Smooth muscle cell (in vitro differentiated cells): ENCODE results near the gene CNDP1. TPM values are rescaled to one million over a fixed set of nuclear protein-coding genes. Genes with fewer than 3 reads are reported as not detected.

Source experiments
- DNase-seq: peaks from one replicate; lab custom pipeline; 2025; ENCODE audit not compliant: unreplicated experiment; lab: John Stamatoyannopoulos, UW
- H2AFZ ChIP-seq: fragments of 200-600 bp; sonication (generic); 2 replicates; pipeline ENCODE4 v1.6.0; 2016; ENCODE audit warnings: antibody characterized with exemption, low read depth, mild to moderate bottlenecking
- H3F3A ChIP-seq: fragments of 200-600 bp; sonication (generic); 2 replicates; pipeline ENCODE4 v1.6.0; 2017; ENCODE audit warnings: antibody characterized with exemption, low read depth
- H3K27ac ChIP-seq: fragments of 200-600 bp; sonication (generic); 2 replicates; pipeline ENCODE4 v1.5.1; 2016; ENCODE audit warnings: low read depth, mild to moderate bottlenecking
- H3K27me3 ChIP-seq: fragments of 200-600 bp; sonication (generic); 2 replicates; pipeline ENCODE4 v1.6.1; 2016; ENCODE audit warnings: low read depth, mild to moderate bottlenecking
- H3K36me3 ChIP-seq: fragments of 200-600 bp; sonication (generic); 2 replicates; pipeline ENCODE4 v1.5.1; 2016; ENCODE audit warnings: low read depth
- H3K4me1 ChIP-seq: fragments of 200-600 bp; sonication (generic); 2 replicates; pipeline ENCODE4 v1.5.1; 2016; ENCODE audit warnings: low read depth
- H3K4me2 ChIP-seq: fragments of 200-600 bp; sonication (generic); 2 replicates; pipeline ENCODE4 v1.6.0; 2016; ENCODE audit warnings: mild to moderate bottlenecking
- H3K4me3 ChIP-seq: fragments of 200-600 bp; sonication (generic); 2 replicates; pipeline ENCODE4 v1.5.1; 2016; ENCODE audit warnings: mild to moderate bottlenecking
- H3K79me2 ChIP-seq: fragments of 200-600 bp; sonication (generic); 2 replicates; pipeline ENCODE4 v1.6.0; 2016; ENCODE audit warnings: low read depth, mild to moderate bottlenecking
- H3K9ac ChIP-seq: fragments of 200-600 bp; sonication (generic); 2 replicates; pipeline ENCODE4 v1.6.0; 2016; ENCODE audit warnings: low read depth
- H3K9me3 ChIP-seq: fragments of 200-600 bp; sonication (generic); replicated peaks from 2 replicates; pipeline ENCODE4 v1.5.1; 2016; ENCODE audit warnings: low read depth
- H4K20me1 ChIP-seq: fragments of 200-600 bp; sonication (generic); 2 replicates; pipeline ENCODE4 v1.6.0; 2016; ENCODE audit warnings: low read depth
- WGBS: methylation state at CpG from one replicate; pipeline ENCODE4 v1.1.7; 2016; ENCODE audit warnings: low lambda C conversion rate; 5-methylcytosine and 5-hydroxymethylcytosine counted together
- polyA plus RNA-seq: library from polyadenylated mRNA; unstranded; fragments of >200 nt; fragmentation: Nextera tagmentation; extraction: Ambion mirVana; gene quantifications from 2 replicates; pipeline ENCODE4 v1.2.1, GENCODE V29; 2016
- total RNA-seq: library from RNA; depleted of rRNA; stranded (reverse); fragments of >200 nt; gene quantifications from 2 replicates; pipeline ENCODE4 v1.2.3, GENCODE V29; 2014
- TF ChIP-seq, protein P1 (sequence below): fragments of 200-600 bp; sonication (generic); IDR thresholded peaks from 2 replicates; pipeline ENCODE4 v1.5.1; 2017; ENCODE audit warnings: borderline replicate concordance, mild to moderate bottlenecking, antibody characterized with exemption; ENCODE audit not compliant: insufficient read depth, poor library complexity, severe bottlenecking

Gene CNDP1
- total and polyA plus RNA-seq, 2 experiments from 2014 or later = not detected

DNA sequence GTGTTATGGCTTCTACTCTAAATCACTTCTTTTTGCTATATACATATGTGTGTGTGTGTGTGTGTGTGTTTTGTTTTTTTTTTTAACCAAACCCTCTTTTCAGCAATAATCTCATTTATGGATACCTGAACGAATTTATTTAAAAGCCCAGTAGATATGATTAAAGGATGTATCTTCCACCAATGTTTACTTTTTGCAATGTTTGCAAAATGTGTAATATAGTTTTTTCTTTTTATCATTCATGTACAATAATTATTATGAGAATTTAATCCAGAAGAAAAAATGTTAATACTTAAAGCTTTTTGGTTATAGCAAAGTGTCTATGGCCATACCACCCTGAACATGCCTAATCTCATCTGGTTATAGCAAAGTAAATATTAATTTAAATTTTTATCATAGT is 39.8 kb upstream of the CNDP1 start:
- WGBS = 79% methylated on average over 1 of the region's 1 CpG
- H3K36me3 ChIP-seq = no peaks in the 10 kb centered on the region
- no peak overlapping the region for H3K27ac ChIP-seq
- H3K4me2 ChIP-seq = no peak overlapping the region
- peaks cover under 1% of the 10 kb centered on the region for H4K20me1 ChIP-seq
- peaks cover 11% of the 10 kb centered on the region for H3F3A ChIP-seq
- peaks cover 20% of the 10 kb centered on the region for H3K79me2 ChIP-seq
- H3K4me1 ChIP-seq = no peaks in the 10 kb centered on the region
- no peaks in the 10 kb centered on the region for H3K27me3 ChIP-seq
- no peak overlapping the region for H3K9ac ChIP-seq
- TF ChIP-seq, protein P1, sequence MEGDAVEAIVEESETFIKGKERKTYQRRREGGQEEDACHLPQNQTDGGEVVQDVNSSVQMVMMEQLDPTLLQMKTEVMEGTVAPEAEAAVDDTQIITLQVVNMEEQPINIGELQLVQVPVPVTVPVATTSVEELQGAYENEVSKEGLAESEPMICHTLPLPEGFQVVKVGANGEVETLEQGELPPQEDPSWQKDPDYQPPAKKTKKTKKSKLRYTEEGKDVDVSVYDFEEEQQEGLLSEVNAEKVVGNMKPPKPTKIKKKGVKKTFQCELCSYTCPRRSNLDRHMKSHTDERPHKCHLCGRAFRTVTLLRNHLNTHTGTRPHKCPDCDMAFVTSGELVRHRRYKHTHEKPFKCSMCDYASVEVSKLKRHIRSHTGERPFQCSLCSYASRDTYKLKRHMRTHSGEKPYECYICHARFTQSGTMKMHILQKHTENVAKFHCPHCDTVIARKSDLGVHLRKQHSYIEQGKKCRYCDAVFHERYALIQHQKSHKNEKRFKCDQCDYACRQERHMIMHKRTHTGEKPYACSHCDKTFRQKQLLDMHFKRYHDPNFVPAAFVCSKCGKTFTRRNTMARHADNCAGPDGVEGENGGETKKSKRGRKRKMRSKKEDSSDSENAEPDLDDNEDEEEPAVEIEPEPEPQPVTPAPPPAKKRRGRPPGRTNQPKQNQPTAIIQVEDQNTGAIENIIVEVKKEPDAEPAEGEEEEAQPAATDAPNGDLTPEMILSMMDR = no peak
- no peak overlapping the region for H3K4me3 ChIP-seq
- DNase-seq = no peak
- H2AFZ ChIP-seq = no peak overlapping the region
- no peaks in the 10 kb centered on the region for H3K9me3 ChIP-seq

- DNase-seq = peak; percentile 97
- Histone ChIP-seq H3K27ac (peak within 1 kb of the TSS; percentile 88), H3K27me3 (no peaks in the 10 kb centered on the region), H3K4me3 (peak within 1 kb of the TSS; percentile 85), H3K79me2 (peaks cover 20% of the 10 kb centered on the region), H3K9me3 (no peaks in the 10 kb centered on the region), H3K36me3 (peaks cover 3% of the 10 kb centered on the region), H3K9ac (peak within 1 kb of the TSS; percentile 94), H3F3A (peaks cover 11% of the 10 kb centered on the region), H3K4me2 (peak within 1 kb of the TSS; percentile 90), H4K20me1 (peaks cover 8% of the 10 kb centered on the region), H3K4me1 (no peaks in the 10 kb centered on the region), H2AFZ (peak within 1 kb of the TSS; percentile 97)
- TF ChIP-seq, protein P1 = no peak
- WGBS = under 1% methylated on average over 51 of the region's 71 CpGs
Measured at GRCh38 chr18:74495581-74496507, 38.5 kb upstream of the CNDP1 start, which contains the start of gene CNDP2. Gene CNDP2, plus strand, starts transcription at chr18:74496363. Its CDS starts 3,611 bp downstream, at chr18:74499974.

GRCh38 chr18:74496508-74497323 is 37.6 kb upstream of the CNDP1 start:
- peak; percentile 81 for DNase-seq
- Histone ChIP-seq H3K27me3 (no peaks in the 10 kb centered on the region), H3K36me3 (peaks cover 3% of the 10 kb centered on the region), H3F3A (peaks cover 11% of the 10 kb centered on the region), H3K4me3 (peak overlapping the region; percentile 85), H3K9me3 (no peaks in the 10 kb centered on the region), H4K20me1 (peaks cover 8% of the 10 kb centered on the region), H3K4me1 (no peaks in the 10 kb centered on the region), H2AFZ (peak overlapping the region; percentile 91), H3K4me2 (peak overlapping the region; percentile 90), H3K27ac (peak overlapping the region; percentile 88), H3K79me2 (peaks cover 20% of the 10 kb centered on the region), H3K9ac (peak overlapping the region; percentile 94)
- TF ChIP-seq, protein P1 = peak; percentile 6
- WGBS = 3% methylated on average over 45 of the region's 48 CpGs
